AML-193 (cell line): ENCODE results near the gene CENPP.

Experiments
- DNase-seq, 2 experiments: peaks; one replicate each; lab custom pipeline; 2025; lab: John Stamatoyannopoulos, UW

Gene CENPP

GRCh38 chr9:92598382-92598781, 272.6 kb downstream of the CENPP start:
- no peak for DNase-seq

GRCh38 chr9:92599938-92600461, 274.2 kb downstream of the CENPP start:
- DNase-seq: no peak

- DNase-seq: no peak
Observed at GRCh38 chr9:92600462-92601261, 274.9 kb downstream of the CENPP start.

- no peak for DNase-seq
Observed at GRCh38 chr9:92601451-92601850, 275.7 kb downstream of the CENPP start.

GRCh38 chr9:92602413-92602812, 276.7 kb downstream of the CENPP start:
- DNase-seq: no peak

GRCh38 chr9:92603100-92603499, 277.3 kb downstream of the CENPP start:
- DNase-seq: no peak

- DNase-seq: no peak
Observed at GRCh38 chr9:92603990-92604389, 278.2 kb downstream of the CENPP start.

GRCh38 chr9:92605224-92605623, 279.5 kb downstream of the CENPP start:
- DNase-seq: no peak

- DNase-seq: no peak
Observed at GRCh38 chr9:92607088-92607487, 281.3 kb downstream of the CENPP start.

GRCh38 chr9:92607773-92608172, 282.0 kb downstream of the CENPP start:
- no peak for DNase-seq

GRCh38 chr9:92608241-92608908, 282.6 kb downstream of the CENPP start:
- DNase-seq: no peak

- DNase-seq: no peak
Observed at GRCh38 chr9:92608909-92609445, 283.2 kb downstream of the CENPP start.

- no peak for DNase-seq
Observed at GRCh38 chr9:92610470-92611420, 285.0 kb downstream of the CENPP start.

- DNase-seq: no peak
Observed at GRCh38 chr9:92611621-92612285, 286.0 kb downstream of the CENPP start.

GRCh38 chr9:92612292-92612691, 286.5 kb downstream of the CENPP start:
- DNase-seq: no peak

- no peak for DNase-seq
Observed at GRCh38 chr9:92612816-92613215, 287.1 kb downstream of the CENPP start.

- no peak for DNase-seq
Observed at GRCh38 chr9:92613268-92614122, 287.7 kb downstream of the CENPP start.

- DNase-seq: no peak
Observed at GRCh38 chr9:92614123-92614510, 288.4 kb downstream of the CENPP start.

GRCh38 chr9:92614763-92615461, 289.2 kb downstream of the CENPP start:
- no peak for DNase-seq

- no peak for DNase-seq
Observed at GRCh38 chr9:92615790-92616189, 290.0 kb downstream of the CENPP start.
